B cell (primary cell): Measurements from ENCODE around the gene FBN1. TPM values are rescaled to one million over a fixed set of nuclear protein-coding genes. Genes with fewer than 3 reads are reported as not detected.

Experiments used
- ATAC-seq: fragments of 200-7000 bp; cut with Tn5 transposase; one replicate; pipeline ENCODE4 v1.10.0; 2021; ENCODE audit warnings: low read depth, mild to moderate bottlenecking, moderate number of reproducible peaks, moderate library complexity
- CTCF ChIA-PET: fragments of 350-600 bp; sonication (Branson Sonifier 250); formaldehyde crosslinking; loops from one replicate; lab custom pipeline; 2021; ENCODE audit warnings: antibody characterized with exemption, inconsistent platforms; lab: Charles Lee
- POLR2A ChIA-PET: fragments of 350-600 bp; sonication (Branson Sonifier 250); formaldehyde crosslinking; loops from one replicate; lab custom pipeline; 2021; ENCODE audit warnings: antibody characterized with exemption; lab: Charles Lee
- DNase-seq: peaks from one replicate; pipeline ENCODE4 v3.0.0; 2013
- H2AFZ ChIP-seq: 2 replicates; pipeline ENCODE4 v1.6.1; 2012; ENCODE audit warnings: mild to moderate bottlenecking, low read depth, low read length; ENCODE audit not compliant: insufficient read depth, poor library complexity, severe bottlenecking
- H3K27ac ChIP-seq, 2 donors: 1 replicate in 1 of 2; 2 replicates in 1 of 2; pipeline ENCODE4 v1.5.1; 2012 to 2013; ENCODE audit warnings: low read length in 2 of 2, mild to moderate bottlenecking in 2 of 2, moderate library complexity in 1 of 2
- H3K27me3 ChIP-seq, 4 experiments: fragments of 200-600 bp in 1 of 4; sonication (generic) in 1 of 4; replicated peaks in 1 of 4; 1 replicate in 2 of 4; 2 replicates in 2 of 4; pipeline versions ENCODE4 v1.6.1 to v1.7.0; 2013 to 2016; ENCODE audit warnings: low read length in 3 of 4, mild to moderate bottlenecking in 2 of 4, mixed read lengths in 1 of 4, moderate library complexity in 1 of 4; ENCODE audit not compliant: insufficient read depth in 4 of 4, control insufficient read depth in 3 of 4; ENCODE audit errors: control extremely low read depth in 1 of 4
- H3K36me3 ChIP-seq, 2 experiments: replicated peaks in 1 of 2; 1 replicate in 1 of 2; 2 replicates in 1 of 2; pipeline versions ENCODE4 v1.6.1 to v1.7.1; 2013; ENCODE audit warnings: low read length in 1 of 2; ENCODE audit not compliant: insufficient read depth in 2 of 2, control insufficient read depth in 1 of 2; ENCODE audit errors: control extremely low read depth in 1 of 2, extremely low read depth in 1 of 2
- H3K4me1 ChIP-seq, 2 donors: fragments of 200-600 bp in 1 of 2; sonication (generic) in 1 of 2; 1 replicate in 1 of 2; 2 replicates in 1 of 2; pipeline versions ENCODE4 v1.5.1 to v1.6.1; 2013 to 2017; ENCODE audit warnings: low read length in 2 of 2; ENCODE audit not compliant: control insufficient read depth in 2 of 2, insufficient read depth in 2 of 2
- H3K4me2 ChIP-seq: replicated peaks from 2 replicates; pipeline ENCODE3; 2012; ENCODE audit warnings: mild to moderate bottlenecking, low read depth, low read length; ENCODE audit not compliant: poor library complexity, severe bottlenecking
- H3K4me3 ChIP-seq, 5 experiments: fragments of 200-600 bp in 1 of 5; sonication (generic) in 1 of 5; 1 replicate in 3 of 5; 2 replicates in 2 of 5; pipeline versions ENCODE4 v1.5.1 to v1.7.0; 2011 to 2016; ENCODE audit warnings: low read length in 4 of 5, mild to moderate bottlenecking in 4 of 5, low read depth in 2 of 5, control low read depth in 1 of 5, moderate library complexity in 1 of 5; ENCODE audit not compliant: insufficient read depth in 1 of 5; ENCODE audit errors: control extremely low read depth in 1 of 5, extremely low read depth in 1 of 5
- H3K79me2 ChIP-seq: fragments of 200-600 bp; sonication (generic); one replicate; pipeline ENCODE4 v1.6.0; 2016; ENCODE audit warnings: low read length; ENCODE audit not compliant: control insufficient read depth, insufficient read depth
- H3K9ac ChIP-seq: fragments of 200-600 bp; sonication (generic); 2 replicates; pipeline ENCODE4 v1.6.1; 2017; ENCODE audit warnings: mild to moderate bottlenecking, low read length, moderate library complexity
- H3K9me3 ChIP-seq, 3 donors: one replicate each; pipeline versions ENCODE4 v1.6.1 to v1.7.1; 2013; ENCODE audit warnings: low read length in 2 of 3; ENCODE audit not compliant: control insufficient read depth in 2 of 3, insufficient read depth in 1 of 3; ENCODE audit errors: control extremely low read depth in 1 of 3
- H4K20me1 ChIP-seq: 2 replicates; pipeline ENCODE4 v1.6.0; 2012; ENCODE audit warnings: mild to moderate bottlenecking, low read length; ENCODE audit not compliant: insufficient read depth, control insufficient read depth, poor library complexity, severe bottlenecking
- H3K27ac Mint-ChIP-seq: one replicate; pipeline ENCODE4 v1.8.0; 2021; ENCODE audit warnings: mixed read lengths
- H3K27me3 Mint-ChIP-seq: one replicate; pipeline ENCODE4 v1.8.0; 2021; ENCODE audit warnings: mixed read lengths
- H3K4me1 Mint-ChIP-seq: one replicate; pipeline ENCODE4 v1.8.0; 2021; ENCODE audit warnings: mixed read lengths
- H3K4me3 Mint-ChIP-seq: one replicate; pipeline ENCODE4 v1.8.0; 2021; ENCODE audit warnings: mixed read lengths
- H3K9me3 Mint-ChIP-seq: one replicate; pipeline ENCODE4 v1.8.0; 2022; ENCODE audit warnings: mixed read lengths; ENCODE audit not compliant: insufficient read depth
- EZH2 ChIP-seq: IDR thresholded peaks from 2 replicates; pipeline ENCODE4 v1.6.1; 2012; ENCODE audit warnings: borderline replicate concordance, low read depth, mild to moderate bottlenecking, moderate library complexity, low read length; ENCODE audit not compliant: insufficient read depth, poor library complexity, severe bottlenecking
- WGBS: methylation state at CpG from one replicate; pipeline ENCODE4 v1.1.5; 2013; ENCODE audit warnings: missing lambda C conversion rate; ENCODE audit not compliant: insufficient coverage; 5-methylcytosine and 5-hydroxymethylcytosine counted together
- intact Hi-C: fragments of 100-400 bp; cut with micrococcal nuclease; formaldehyde crosslinking; loops from one replicate; pipeline ENCODE4 v1.10.0; 2022
- polyA plus RNA-seq: library from polyadenylated mRNA; depleted of rRNA; stranded (reverse); fragments of >200 nt; gene quantifications from 2 replicates; pipeline ENCODE4 v1.2.3, GENCODE V29; 2012
- total RNA-seq, 2 donors: library from RNA; stranded (reverse); fragments of 120-200 nt in 1 of 2; gene quantifications; 1 replicate in 1 of 2; 2 replicates in 1 of 2; pipeline versions ENCODE4 v1.2.3 to v1.2.4, GENCODE V29; 2013 to 2022
- TF ChIP-seq, protein P1 (sequence below): fragments of 200-600 bp; IDR thresholded peaks from one replicate; pipeline ENCODE4 v1.8.0; 2022; ENCODE audit warnings: antibody characterized with exemption, mild to moderate bottlenecking

FBN1 gene
- total and polyA plus RNA-seq, 2 donors (not counting 1 experiment from before 2014, with no cell fraction given) = 0.15 to 0.25 TPM

DNA sequence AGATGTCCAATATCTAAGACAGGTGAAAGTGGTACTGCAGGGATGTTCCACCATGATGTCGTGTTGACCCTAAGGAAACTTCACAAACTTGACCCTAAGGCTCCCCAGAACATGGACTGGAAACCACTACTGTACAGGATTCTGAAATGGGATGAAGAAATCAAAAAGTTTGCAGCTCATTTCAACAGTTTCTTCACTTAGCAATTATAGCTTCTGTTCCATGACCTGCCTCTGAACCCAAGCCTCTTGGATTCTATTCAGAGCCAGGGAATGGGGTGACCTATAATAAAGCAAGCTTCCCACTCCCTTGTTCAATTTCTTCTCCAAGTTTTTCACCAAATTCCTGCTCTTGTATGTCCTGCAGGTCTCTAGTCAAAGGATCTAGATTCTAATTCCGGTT is 273.5 kb downstream of the FBN1 start:
- no peaks in the 10 kb centered on the region for H3K9me3 Mint-ChIP-seq
- Histone ChIP-seq H4K20me1 (no peaks in the 10 kb centered on the region), H3K36me3 (no peaks in the 10 kb centered on the region), H3K27me3 (peaks cover 0 to 15% (median 2%) of the 10 kb centered on the region in 4 experiments), H3K27ac (no peak overlapping the region), H3K4me1 (no peaks in the 10 kb centered on the region), H3K9ac (no peak overlapping the region), H3K79me2 (no peaks in the 10 kb centered on the region), H3K9me3 (no peaks in the 10 kb centered on the region), H2AFZ (no peak overlapping the region), H3K4me2 (no peak overlapping the region), H3K4me3 (no peak overlapping the region)
- no peak overlapping the region for H3K4me3 Mint-ChIP-seq
- intact Hi-C loops = no loop called here
- no CpG with 5 or more reads among the region's 2 CpGs for WGBS
- H3K4me1 Mint-ChIP-seq = no peaks in the 10 kb centered on the region
- H3K27me3 Mint-ChIP-seq = peaks cover 33% of the 10 kb centered on the region
- ChIA-PET POLR2A (no interaction called here), CTCF (no interaction called here)
- H3K27ac Mint-ChIP-seq = no peak overlapping the region
- ATAC-seq = no peak
- DNase-seq = no peak
- TF ChIP-seq, protein P1, sequence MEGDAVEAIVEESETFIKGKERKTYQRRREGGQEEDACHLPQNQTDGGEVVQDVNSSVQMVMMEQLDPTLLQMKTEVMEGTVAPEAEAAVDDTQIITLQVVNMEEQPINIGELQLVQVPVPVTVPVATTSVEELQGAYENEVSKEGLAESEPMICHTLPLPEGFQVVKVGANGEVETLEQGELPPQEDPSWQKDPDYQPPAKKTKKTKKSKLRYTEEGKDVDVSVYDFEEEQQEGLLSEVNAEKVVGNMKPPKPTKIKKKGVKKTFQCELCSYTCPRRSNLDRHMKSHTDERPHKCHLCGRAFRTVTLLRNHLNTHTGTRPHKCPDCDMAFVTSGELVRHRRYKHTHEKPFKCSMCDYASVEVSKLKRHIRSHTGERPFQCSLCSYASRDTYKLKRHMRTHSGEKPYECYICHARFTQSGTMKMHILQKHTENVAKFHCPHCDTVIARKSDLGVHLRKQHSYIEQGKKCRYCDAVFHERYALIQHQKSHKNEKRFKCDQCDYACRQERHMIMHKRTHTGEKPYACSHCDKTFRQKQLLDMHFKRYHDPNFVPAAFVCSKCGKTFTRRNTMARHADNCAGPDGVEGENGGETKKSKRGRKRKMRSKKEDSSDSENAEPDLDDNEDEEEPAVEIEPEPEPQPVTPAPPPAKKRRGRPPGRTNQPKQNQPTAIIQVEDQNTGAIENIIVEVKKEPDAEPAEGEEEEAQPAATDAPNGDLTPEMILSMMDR = no peak
- no peak for TF ChIP-seq EZH2

DNA sequence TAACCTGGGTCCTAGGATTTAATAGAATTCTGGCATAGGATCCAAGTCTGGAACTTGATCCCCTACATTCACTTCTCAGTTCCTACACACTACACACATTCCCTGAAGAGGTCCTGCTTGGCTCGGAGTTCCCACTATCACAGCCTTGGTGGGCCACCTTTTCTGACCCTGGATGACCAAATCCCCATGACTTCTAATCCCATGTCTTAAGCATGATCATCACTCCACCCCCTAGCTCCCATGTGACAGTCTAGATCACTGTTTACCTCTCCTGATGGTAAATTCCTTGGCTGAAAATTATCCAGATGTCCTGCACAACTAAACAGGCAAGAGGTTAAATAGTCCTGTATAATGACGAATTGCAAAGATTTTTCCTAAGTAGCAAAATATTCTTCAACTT is 274.0 kb downstream of the FBN1 start:
- Mint-ChIP-seq H3K27ac (no peak overlapping the region), H3K4me3 (no peak overlapping the region), H3K9me3 (no peaks in the 10 kb centered on the region), H3K4me1 (no peaks in the 10 kb centered on the region), H3K27me3 (peaks cover 36% of the 10 kb centered on the region)
- Histone ChIP-seq H3K4me3 (no peak overlapping the region), H2AFZ (no peak overlapping the region), H3K36me3 (no peaks in the 10 kb centered on the region), H3K79me2 (no peaks in the 10 kb centered on the region), H3K9ac (no peak overlapping the region), H3K4me1 (no peaks in the 10 kb centered on the region), H3K27ac (no peak overlapping the region), H3K9me3 (no peaks in the 10 kb centered on the region), H3K4me2 (no peak overlapping the region), H3K27me3 (peaks cover 0 to 15% (median 2%) of the 10 kb centered on the region in 4 experiments), H4K20me1 (no peaks in the 10 kb centered on the region)
- ATAC-seq = no peak
- POLR2A ChIA-PET = no interaction called here
- TF ChIP-seq EZH2 = no peak
- TF ChIP-seq, protein P1 = no peak
- DNase-seq = no peak
- 81% methylated on average over 1 of the region's 2 CpGs for WGBS
- CTCF ChIA-PET = no interaction called here
- intact Hi-C loops = no loop called here
